Esophagus squamous epithelium (tissue), 4 donors: ENCODE measurements around the gene ATP2B2.

ENCODE experiments used
- POLR2A ChIP-seq, 4 donors: fragments of 450-650 bp; IDR thresholded peaks; one replicate each; pipeline ENCODE4 v1.6.1; 2017; ENCODE audit warnings: antibody characterized with exemption in 4 of 4, mild to moderate bottlenecking in 4 of 4, moderate library complexity in 3 of 4
- TF ChIP-seq, protein P1 (sequence below), 6 experiments: fragments of 450-650 bp in 4 of 6; fragments of 200-600 bp in 2 of 6; sonication (generic) in 2 of 6; IDR thresholded peaks; one replicate each; pipeline ENCODE4 v1.5.1; 2016 to 2019; ENCODE audit warnings: antibody characterized with exemption in 6 of 6, mild to moderate bottlenecking in 4 of 6, moderate library complexity in 4 of 6

DNA sequence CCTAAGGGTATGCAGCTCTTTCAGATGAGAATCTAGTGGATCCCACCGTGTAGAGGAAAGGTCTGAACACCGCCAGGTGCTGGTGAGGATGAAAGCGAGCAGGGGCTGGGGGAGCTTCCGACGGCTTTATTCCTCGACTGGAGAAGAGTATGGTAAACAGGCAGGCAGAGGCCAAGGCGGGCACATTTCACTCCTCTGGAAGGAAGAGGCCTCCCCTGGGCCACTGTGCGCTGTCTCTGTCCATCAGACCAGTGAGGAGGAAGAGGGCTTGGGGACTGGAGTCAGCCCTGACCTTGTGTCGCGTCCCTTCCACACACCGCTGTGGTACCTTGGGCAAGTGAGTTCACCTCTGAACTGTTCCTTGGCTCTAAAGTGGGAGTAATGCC is 216.8 kb downstream of the ATP2B2 start:
- TF ChIP-seq, protein P1, sequence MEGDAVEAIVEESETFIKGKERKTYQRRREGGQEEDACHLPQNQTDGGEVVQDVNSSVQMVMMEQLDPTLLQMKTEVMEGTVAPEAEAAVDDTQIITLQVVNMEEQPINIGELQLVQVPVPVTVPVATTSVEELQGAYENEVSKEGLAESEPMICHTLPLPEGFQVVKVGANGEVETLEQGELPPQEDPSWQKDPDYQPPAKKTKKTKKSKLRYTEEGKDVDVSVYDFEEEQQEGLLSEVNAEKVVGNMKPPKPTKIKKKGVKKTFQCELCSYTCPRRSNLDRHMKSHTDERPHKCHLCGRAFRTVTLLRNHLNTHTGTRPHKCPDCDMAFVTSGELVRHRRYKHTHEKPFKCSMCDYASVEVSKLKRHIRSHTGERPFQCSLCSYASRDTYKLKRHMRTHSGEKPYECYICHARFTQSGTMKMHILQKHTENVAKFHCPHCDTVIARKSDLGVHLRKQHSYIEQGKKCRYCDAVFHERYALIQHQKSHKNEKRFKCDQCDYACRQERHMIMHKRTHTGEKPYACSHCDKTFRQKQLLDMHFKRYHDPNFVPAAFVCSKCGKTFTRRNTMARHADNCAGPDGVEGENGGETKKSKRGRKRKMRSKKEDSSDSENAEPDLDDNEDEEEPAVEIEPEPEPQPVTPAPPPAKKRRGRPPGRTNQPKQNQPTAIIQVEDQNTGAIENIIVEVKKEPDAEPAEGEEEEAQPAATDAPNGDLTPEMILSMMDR (IDR thresholded peaks at IDR 0.05): no peak
- TF ChIP-seq POLR2A (IDR thresholded peaks at IDR 0.05): no peak
